ENCODE data around the gene ERMN. TPM values are rescaled to one million over a fixed set of nuclear protein-coding genes. Genes with fewer than 3 reads are reported as not detected.
"Not testable (repeated sequence)": the region's sequence is repeated elsewhere in the genome, so short reads cannot be mapped to it uniquely, and the experiment has no call there.

The ERMN gene
- total RNA-seq, 2 experiments from 2014 or later: 0.87 to 1.3 TPM

GRCh38 chr2:157355618-157356017, 30.0 kb upstream of the ERMN start:
- POLR2A ChIA-PET: interaction anchor here (0.8 kb wide), 2 partner anchors 10 kb away, joined by 3 read pairs; no protein-coding TSS in a partner anchor
- Mint-ChIP-seq H3K9me3 (peaks cover 6% of the 10 kb centered on the region), H3K4me3 (no peak overlapping the region), H3K27me3 (no peaks in the 10 kb centered on the region), H3K27ac (no peak overlapping the region), H3K4me1 (ENCODE audit: low read depth) (peaks cover 42% of the 10 kb centered on the region), H3K36me3 (ENCODE audit: low read depth) (peaks cover 10% of the 10 kb centered on the region)
- TF ChIP-seq, protein P1, sequence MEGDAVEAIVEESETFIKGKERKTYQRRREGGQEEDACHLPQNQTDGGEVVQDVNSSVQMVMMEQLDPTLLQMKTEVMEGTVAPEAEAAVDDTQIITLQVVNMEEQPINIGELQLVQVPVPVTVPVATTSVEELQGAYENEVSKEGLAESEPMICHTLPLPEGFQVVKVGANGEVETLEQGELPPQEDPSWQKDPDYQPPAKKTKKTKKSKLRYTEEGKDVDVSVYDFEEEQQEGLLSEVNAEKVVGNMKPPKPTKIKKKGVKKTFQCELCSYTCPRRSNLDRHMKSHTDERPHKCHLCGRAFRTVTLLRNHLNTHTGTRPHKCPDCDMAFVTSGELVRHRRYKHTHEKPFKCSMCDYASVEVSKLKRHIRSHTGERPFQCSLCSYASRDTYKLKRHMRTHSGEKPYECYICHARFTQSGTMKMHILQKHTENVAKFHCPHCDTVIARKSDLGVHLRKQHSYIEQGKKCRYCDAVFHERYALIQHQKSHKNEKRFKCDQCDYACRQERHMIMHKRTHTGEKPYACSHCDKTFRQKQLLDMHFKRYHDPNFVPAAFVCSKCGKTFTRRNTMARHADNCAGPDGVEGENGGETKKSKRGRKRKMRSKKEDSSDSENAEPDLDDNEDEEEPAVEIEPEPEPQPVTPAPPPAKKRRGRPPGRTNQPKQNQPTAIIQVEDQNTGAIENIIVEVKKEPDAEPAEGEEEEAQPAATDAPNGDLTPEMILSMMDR (IDR thresholded peaks at IDR 0.05): no peak
- intact Hi-C loops (cut with micrococcal nuclease): no loop called here
- no peak for DNase-seq
- CTCF ChIA-PET: interaction anchor here (0.7 to 4.6 kb wide), 4 partner anchors 11 to 28 kb away, joined by 3 to 40 read pairs (median 8); no protein-coding TSS in a partner anchor
- no peak for ATAC-seq

- intact Hi-C loops (cut with micrococcal nuclease): no loop called here
- ChIA-PET CTCF (interaction anchor here (0.9 to 7.6 kb wide), 4 partner anchors 14 to 264 kb away, joined by 3 to 166 read pairs (median 6); no protein-coding TSS in a partner anchor), POLR2A (interaction anchor here (1.4 to 2.0 kb wide), 2 partner anchors 17 to 66 kb away, joined by 4 to 5 read pairs; no protein-coding TSS in a partner anchor)
- H3K4me1 Mint-ChIP-seq (ENCODE audit: low read depth): peaks cover 43% of the 10 kb centered on the region
- H3K4me3 Mint-ChIP-seq: no peak overlapping the region
- TF ChIP-seq, protein P1 (IDR thresholded peaks at IDR 0.05): no peak
- no peak for ATAC-seq
- DNase-seq: no peak
- no peak overlapping the region for H3K27ac Mint-ChIP-seq
- peaks cover 8% of the 10 kb centered on the region for H3K36me3 Mint-ChIP-seq (ENCODE audit: low read depth)
- H3K9me3 Mint-ChIP-seq: peaks cover 11% of the 10 kb centered on the region
- no peaks in the 10 kb centered on the region for H3K27me3 Mint-ChIP-seq
These were observed 24.4 kb upstream of the ERMN start for GRCh38 chr2:157349949-157350515.

DNA sequence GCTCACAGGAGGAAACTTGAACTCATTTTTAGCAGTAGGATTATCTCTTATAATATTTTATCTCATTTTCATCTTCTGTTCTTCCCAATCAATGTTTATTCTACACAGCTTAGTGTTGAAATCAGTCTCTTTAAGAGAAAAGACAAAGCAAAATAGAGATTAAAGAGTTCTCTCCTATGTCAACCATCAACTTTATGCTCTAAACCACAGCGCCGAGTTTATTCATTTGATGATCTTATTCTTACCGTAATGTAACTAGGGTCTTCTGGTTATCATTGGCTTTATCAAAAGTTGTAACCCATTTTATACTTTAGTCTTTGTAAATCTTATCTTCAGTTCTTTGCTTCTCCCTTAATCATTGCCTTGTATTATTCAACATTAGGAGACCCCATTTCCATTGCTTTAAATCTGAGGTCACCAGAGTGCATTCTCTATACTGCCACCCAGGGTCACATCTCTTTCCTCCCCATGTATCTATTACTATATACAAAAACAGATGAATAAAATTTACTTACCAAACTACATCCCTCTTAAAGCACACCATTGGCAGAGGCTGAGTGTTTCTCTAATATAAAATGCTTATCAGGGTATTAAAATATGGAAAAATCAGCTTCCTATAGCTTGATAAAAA, 22.8 kb upstream of the ERMN start:
- POLR2A ChIA-PET: no interaction called here
- DNase-seq: no peak
- peaks cover 20% of the 10 kb centered on the region for H3K36me3 Mint-ChIP-seq (ENCODE audit: low read depth)
- intact Hi-C loops (cut with micrococcal nuclease): no loop called here
- H3K4me3 Mint-ChIP-seq: peak overlapping the region; percentile 31
- H3K9me3 Mint-ChIP-seq: peaks cover 22% of the 10 kb centered on the region
- no peaks in the 10 kb centered on the region for H3K27me3 Mint-ChIP-seq
- peak overlapping the region; percentile 40 for H3K27ac Mint-ChIP-seq
- CTCF ChIA-PET: interaction anchor here (0.8 to 7.6 kb wide), 5 partner anchors 13 to 41 kb away, joined by 3 to 166 read pairs (median 4); partner anchors contain the start of gene ERMN
- TF ChIP-seq, protein P1 (IDR thresholded peaks at IDR 0.05): no peak
- H3K4me1 Mint-ChIP-seq (ENCODE audit: low read depth): peaks cover 32% of the 10 kb centered on the region
- ATAC-seq: peak; percentile 24

GRCh38 chr2:157345647-157346389, 20.2 kb upstream of the ERMN start:
- no peak overlapping the region for H3K4me3 Mint-ChIP-seq
- TF ChIP-seq, protein P1 (IDR thresholded peaks at IDR 0.05): no peak
- no peak overlapping the region for H3K27ac Mint-ChIP-seq
- peaks cover 25% of the 10 kb centered on the region for H3K4me1 Mint-ChIP-seq (ENCODE audit: low read depth)
- intact Hi-C loops (cut with micrococcal nuclease): no loop called here
- CTCF ChIA-PET: interaction anchor here (0.6 to 7.6 kb wide), 8 partner anchors 10 to 589 kb away, joined by 3 to 166 read pairs (median 4); partner anchors contain the start of gene ERMN
- H3K36me3 Mint-ChIP-seq (ENCODE audit: low read depth): peaks cover 46% of the 10 kb centered on the region
- ATAC-seq (no peak), DNase-seq (no peak)
- no peaks in the 10 kb centered on the region for H3K27me3 Mint-ChIP-seq
- peaks cover 39% of the 10 kb centered on the region for H3K9me3 Mint-ChIP-seq
- POLR2A ChIA-PET: interaction anchor here (0.6 to 1.4 kb wide), 5 partner anchors 9 to 67 kb away, joined by 3 to 4 read pairs (median 3); no protein-coding TSS in a partner anchor

GRCh38 chr2:157341381-157341780, 15.8 kb upstream of the ERMN start:
- DNase-seq; POLR2A ChIA-PET; intact Hi-C loops (cut with micrococcal nuclease); ATAC-seq; H3K4me3 Mint-ChIP-seq; H3K27me3 Mint-ChIP-seq; H3K27ac Mint-ChIP-seq: not testable (repeated sequence)
- H3K4me1 Mint-ChIP-seq (ENCODE audit: low read depth): peaks cover 18% of the 10 kb centered on the region
- CTCF ChIA-PET: interaction anchor here (7.3 kb wide), 1 partner anchor 16 kb away, joined by 131 read pairs; the partner anchor contains the start of gene ERMN
- peaks cover 49% of the 10 kb centered on the region for H3K36me3 Mint-ChIP-seq (ENCODE audit: low read depth)
- H3K9me3 Mint-ChIP-seq: peaks cover 39% of the 10 kb centered on the region

Measured in activated CD8-positive, alpha-beta T cell treated with anti-CD3 and anti-CD28 coated beads for 36 hours (primary cell).